Effector memory CD4-positive, alpha-beta T cell (primary cell): ENCODE measurements around the gene MYO3A.

ENCODE experiments used
- DNase-seq, 3 donors: peaks; one replicate each; pipeline ENCODE4 v3.0.0-alpha.2; 2020
- H3K27ac ChIP-seq: 2 replicates; pipeline ENCODE4 v1.7.0; 2013; ENCODE audit warnings: mild to moderate bottlenecking, low read length, moderate library complexity; ENCODE audit not compliant: insufficient read depth, poor library complexity, severe bottlenecking
- H3K27me3 ChIP-seq: replicated peaks from 2 replicates; pipeline ENCODE4 v1.7.0; 2013; ENCODE audit warnings: mild to moderate bottlenecking, low read length; ENCODE audit not compliant: insufficient read depth, control insufficient read depth, poor library complexity, severe bottlenecking
- H3K36me3 ChIP-seq: 2 replicates; pipeline ENCODE4 v1.7.0; 2013; ENCODE audit warnings: mild to moderate bottlenecking, low read length, moderate library complexity; ENCODE audit not compliant: control insufficient read depth, insufficient read depth
- H3K4me1 ChIP-seq: 2 replicates; pipeline ENCODE4 v1.7.0; 2013; ENCODE audit warnings: low read length, mild to moderate bottlenecking; ENCODE audit not compliant: control insufficient read depth, insufficient read depth, poor library complexity, severe bottlenecking
- H3K4me3 ChIP-seq: 2 replicates; pipeline ENCODE4 v1.7.0; 2013; ENCODE audit warnings: low read length, low read depth, mild to moderate bottlenecking; ENCODE audit not compliant: insufficient read depth, poor library complexity, severe bottlenecking
- H3K9me3 ChIP-seq: 2 replicates; pipeline ENCODE4 v1.7.0; 2013; ENCODE audit warnings: mild to moderate bottlenecking, low read length, moderate library complexity; ENCODE audit not compliant: control insufficient read depth
- total RNA-seq, 3 donors: gene quantifications; one replicate each; lab custom pipeline; 2026; lab: John Stamatoyannopoulos, UW

The MYO3A gene
- 0 reads per million in 3 donors for total RNA-seq

- Histone ChIP-seq H3K4me1 (no peaks in the 10 kb centered on the region), H3K27me3 (peaks cover 3% of the 10 kb centered on the region), H3K36me3 (no peaks in the 10 kb centered on the region), H3K4me3 (no peak within 1 kb of the TSS), H3K27ac (no peak within 1 kb of the TSS), H3K9me3 (no peaks in the 10 kb centered on the region)
- no peak for DNase-seq
Measured at GRCh38 chr10:25933653-25934608, at the start of gene MYO3A. Gene MYO3A, plus strand, starts transcription at chr10:25934229. Its CDS starts 17,882 bp downstream, at chr10:25952111.

- Histone ChIP-seq H3K4me3 (no peak overlapping the region), H3K27me3 (no peaks in the 10 kb centered on the region), H3K36me3 (no peaks in the 10 kb centered on the region), H3K27ac (no peak overlapping the region), H3K9me3 (no peaks in the 10 kb centered on the region), H3K4me1 (no peaks in the 10 kb centered on the region)
- no peak for DNase-seq
Measured at GRCh38 chr10:25888627-25889026, 45.4 kb upstream of the MYO3A start.

GRCh38 chr10:25890995-25891394 is 43.0 kb upstream of the MYO3A start:
- Histone ChIP-seq H3K4me3 (no peak overlapping the region), H3K9me3 (no peaks in the 10 kb centered on the region), H3K27ac (no peak overlapping the region), H3K27me3 (no peaks in the 10 kb centered on the region), H3K36me3 (no peaks in the 10 kb centered on the region), H3K4me1 (no peaks in the 10 kb centered on the region)
- no peak for DNase-seq

GRCh38 chr10:25895856-25896255 is 38.2 kb upstream of the MYO3A start:
- no peak overlapping the region for H3K4me3 ChIP-seq
- no peak for DNase-seq
- no peaks in the 10 kb centered on the region for H3K9me3 ChIP-seq
- no peaks in the 10 kb centered on the region for H3K4me1 ChIP-seq
- no peaks in the 10 kb centered on the region for H3K36me3 ChIP-seq
- H3K27ac ChIP-seq, result no peak overlapping the region
- no peaks in the 10 kb centered on the region for H3K27me3 ChIP-seq

GRCh38 chr10:25896421-25896820 is 37.6 kb upstream of the MYO3A start:
- Histone ChIP-seq H3K36me3 (no peaks in the 10 kb centered on the region), H3K27me3 (no peaks in the 10 kb centered on the region), H3K4me3 (no peak overlapping the region), H3K4me1 (no peaks in the 10 kb centered on the region), H3K9me3 (no peaks in the 10 kb centered on the region), H3K27ac (no peak overlapping the region)
- no peak for DNase-seq

GRCh38 chr10:25899304-25899703 is 34.7 kb upstream of the MYO3A start:
- Histone ChIP-seq H3K36me3 (no peaks in the 10 kb centered on the region), H3K4me1 (no peaks in the 10 kb centered on the region), H3K27me3 (no peaks in the 10 kb centered on the region), H3K27ac (no peak overlapping the region), H3K4me3 (no peak overlapping the region), H3K9me3 (no peaks in the 10 kb centered on the region)
- no peak for DNase-seq

GRCh38 chr10:25901199-25901598 is 32.8 kb upstream of the MYO3A start:
- H3K36me3 ChIP-seq, result no peaks in the 10 kb centered on the region
- H3K27ac ChIP-seq, result no peak overlapping the region
- no peaks in the 10 kb centered on the region for H3K9me3 ChIP-seq
- DNase-seq, result no peak
- H3K4me1 ChIP-seq, result no peaks in the 10 kb centered on the region
- no peak overlapping the region for H3K4me3 ChIP-seq
- H3K27me3 ChIP-seq, result no peaks in the 10 kb centered on the region

GRCh38 chr10:25902002-25902401 is 32.0 kb upstream of the MYO3A start:
- Histone ChIP-seq H3K9me3 (no peaks in the 10 kb centered on the region), H3K27ac (no peak overlapping the region), H3K4me1 (no peaks in the 10 kb centered on the region), H3K27me3 (no peaks in the 10 kb centered on the region), H3K36me3 (no peaks in the 10 kb centered on the region), H3K4me3 (no peak overlapping the region)
- DNase-seq, result no peak

- no peaks in the 10 kb centered on the region for H3K27me3 ChIP-seq
- no peak for DNase-seq
- H3K4me3 ChIP-seq, result no peak overlapping the region
- no peaks in the 10 kb centered on the region for H3K36me3 ChIP-seq
- H3K4me1 ChIP-seq, result no peaks in the 10 kb centered on the region
- no peak overlapping the region for H3K27ac ChIP-seq
- H3K9me3 ChIP-seq, result no peaks in the 10 kb centered on the region
Measured at GRCh38 chr10:25907261-25907660, 26.8 kb upstream of the MYO3A start.

GRCh38 chr10:25912866-25913265 is 21.2 kb upstream of the MYO3A start:
- no peaks in the 10 kb centered on the region for H3K9me3 ChIP-seq
- H3K36me3 ChIP-seq, result no peaks in the 10 kb centered on the region
- H3K27me3 ChIP-seq, result no peaks in the 10 kb centered on the region
- DNase-seq, result no peak
- no peak overlapping the region for H3K27ac ChIP-seq
- H3K4me1 ChIP-seq, result no peaks in the 10 kb centered on the region
- no peak overlapping the region for H3K4me3 ChIP-seq
